ENCODE data around the gene DACH1.

The DACH1 gene

DNA sequence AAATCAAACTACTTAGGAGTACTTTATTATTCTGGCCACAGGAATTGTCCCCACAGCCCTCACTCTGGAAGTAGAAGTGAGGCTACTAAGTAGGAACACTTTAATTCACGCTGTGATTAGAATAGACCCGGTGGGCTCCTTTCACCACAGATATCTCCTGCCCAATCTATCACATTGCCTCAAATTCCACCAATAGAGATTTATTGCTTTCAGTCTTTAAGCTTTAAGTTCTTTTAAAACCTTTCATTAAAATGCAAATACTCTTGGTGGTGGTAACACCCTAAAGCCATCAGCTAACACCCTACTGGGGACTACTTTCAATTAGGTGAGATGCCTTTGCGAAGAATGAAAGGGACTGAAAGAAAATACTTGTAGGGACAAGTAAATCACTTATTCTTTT lies 181.9 kb downstream of the DACH1 start:
- no peak for DNase-seq

DNA sequence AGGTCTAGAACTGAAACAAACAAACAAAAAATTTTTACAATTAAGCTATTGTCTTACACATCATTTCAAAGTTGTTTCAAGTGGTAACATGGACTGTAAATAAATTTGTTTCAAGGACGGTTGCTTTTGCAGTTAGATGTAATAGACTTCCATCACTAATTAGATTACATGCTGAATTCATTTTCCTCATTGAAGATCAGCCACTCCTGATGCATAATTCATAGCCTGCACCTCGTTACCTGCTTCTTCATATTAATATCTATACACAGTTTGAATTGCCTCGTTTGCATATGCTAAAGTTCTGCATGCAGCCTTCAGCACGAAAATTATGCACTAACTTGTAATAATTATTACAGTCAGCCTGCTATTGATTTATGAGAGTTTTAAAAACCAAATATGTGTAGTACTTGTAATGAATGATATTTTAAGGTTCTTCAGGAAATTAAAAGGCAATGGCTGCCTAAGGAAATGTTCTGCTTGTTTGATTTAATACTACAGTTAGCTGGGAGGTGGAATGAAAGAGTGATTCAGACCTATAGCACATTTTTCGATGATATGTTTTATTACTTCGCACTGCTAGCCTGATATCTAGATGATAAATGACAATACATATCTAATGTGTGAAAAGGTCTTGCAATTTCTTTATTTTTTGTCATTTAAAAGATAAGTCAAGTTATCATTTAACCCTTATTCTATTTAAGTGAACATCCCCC lies 184.9 kb downstream of the DACH1 start:
- DNase-seq = no peak

DNA sequence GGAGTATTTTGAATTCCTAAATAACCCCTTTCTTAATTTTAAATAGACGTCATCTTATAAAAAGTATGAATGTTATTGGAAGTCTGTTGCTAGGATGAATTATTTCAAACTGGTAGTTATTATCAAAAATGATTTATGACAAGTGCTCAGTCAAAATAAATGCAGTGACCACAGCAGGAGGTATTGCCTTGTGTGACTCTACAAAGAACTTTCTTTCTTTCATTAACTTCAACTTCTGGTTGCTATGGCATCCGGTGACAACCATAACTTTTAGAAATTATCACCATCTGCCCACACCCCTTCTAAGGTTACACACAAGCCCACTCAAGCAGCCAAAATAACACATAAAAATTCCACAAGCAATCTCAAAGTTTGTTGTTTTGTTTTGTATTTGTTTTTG lies 189.9 kb downstream of the DACH1 start:
- DNase-seq = no peak

DNA sequence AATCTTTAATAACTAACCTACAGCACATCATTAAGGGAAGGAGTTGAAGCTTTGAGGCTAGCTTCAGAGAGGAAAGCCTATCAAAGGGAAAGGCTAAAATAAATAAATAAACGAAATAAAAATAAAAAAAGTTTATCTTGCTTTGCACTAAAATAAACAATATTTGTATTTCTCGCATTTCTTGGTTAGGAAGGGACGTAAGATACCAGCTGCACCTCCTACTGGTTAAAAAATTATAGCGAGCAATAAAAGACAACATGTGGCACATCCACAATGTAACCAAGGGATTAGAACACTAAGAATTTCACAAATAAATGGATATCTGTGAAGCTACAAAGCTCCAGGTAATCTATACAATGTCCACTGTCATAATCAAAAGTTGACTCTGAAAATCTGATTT lies 194.5 kb downstream of the DACH1 start:
- no peak for DNase-seq

DNA sequence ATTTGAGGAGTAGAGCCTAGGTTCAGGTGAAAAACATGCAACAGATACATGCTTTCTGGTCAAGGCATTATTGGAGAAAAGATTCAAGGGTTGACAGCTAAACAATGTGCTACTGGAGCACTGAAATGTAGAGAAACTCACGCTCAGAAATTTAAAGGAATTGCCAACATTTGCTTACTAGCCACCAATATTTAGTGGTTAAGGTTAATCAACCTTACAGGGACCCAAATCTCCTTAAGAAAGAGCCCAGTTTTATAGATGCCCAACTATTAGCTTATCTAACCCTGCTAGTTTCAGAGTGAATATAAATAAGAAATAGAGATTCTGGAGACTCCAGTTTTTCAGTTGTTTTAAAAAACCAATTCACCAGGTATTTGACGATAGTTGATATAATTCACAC lies 203.6 kb downstream of the DACH1 start:
- no peak for DNase-seq

DNA sequence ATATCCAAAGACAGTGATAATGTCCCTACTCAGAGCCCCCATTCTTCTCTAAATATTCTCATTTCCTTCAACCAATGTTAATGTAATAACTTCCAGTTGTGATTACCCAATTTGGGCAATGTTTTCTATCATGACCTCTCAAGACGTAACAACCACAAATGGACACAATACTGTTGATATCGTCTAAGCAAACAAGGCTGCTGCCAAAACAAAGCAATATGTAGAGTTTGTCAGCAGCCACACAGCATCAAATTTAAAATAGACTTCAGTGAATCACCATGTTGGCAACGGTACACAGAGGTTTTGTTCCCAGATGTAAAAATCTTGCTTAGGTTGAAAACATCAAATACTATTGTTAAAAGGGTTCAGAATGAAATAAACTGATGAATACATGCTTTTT lies 205.1 kb downstream of the DACH1 start:
- DNase-seq = no peak

DNA sequence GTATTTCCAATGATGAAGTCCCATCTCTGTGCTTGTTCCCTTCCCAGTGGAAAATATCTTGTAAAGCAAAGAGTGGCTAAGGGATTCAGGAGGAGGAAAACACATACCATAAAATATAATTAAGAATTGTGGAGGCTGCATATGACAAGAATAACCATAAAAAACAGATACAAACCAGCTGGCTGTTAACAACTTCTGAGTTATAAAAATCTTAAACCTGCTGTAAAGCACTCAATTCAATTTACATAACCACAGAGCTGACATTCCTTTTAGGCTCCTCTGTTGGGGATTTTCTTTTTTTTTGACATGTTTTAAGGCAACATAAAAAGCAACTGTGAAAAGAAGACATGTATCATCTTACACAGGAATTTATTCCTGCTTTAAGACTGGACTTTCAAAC lies 207.6 kb downstream of the DACH1 start:
- no peak for DNase-seq

DNA sequence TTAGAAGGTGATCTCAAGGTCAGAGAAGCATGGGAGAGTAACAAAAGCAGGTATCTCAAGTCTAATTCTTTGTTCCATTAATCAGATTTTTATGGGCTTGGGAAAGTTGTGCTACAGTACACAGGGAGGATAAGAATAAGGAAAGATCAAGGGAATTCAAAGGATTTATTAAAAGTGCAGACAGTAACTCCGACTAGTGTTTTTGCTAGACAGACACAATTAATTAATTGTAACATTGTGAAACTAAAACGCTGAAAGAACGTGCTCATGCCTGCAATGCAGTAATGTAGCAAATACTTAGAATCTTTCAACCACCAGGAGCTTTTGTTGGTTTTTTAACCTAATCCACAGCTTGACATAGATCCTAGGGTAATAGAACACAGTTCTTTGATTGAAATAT lies 221.5 kb downstream of the DACH1 start:
- DNase-seq = no peak

DNA sequence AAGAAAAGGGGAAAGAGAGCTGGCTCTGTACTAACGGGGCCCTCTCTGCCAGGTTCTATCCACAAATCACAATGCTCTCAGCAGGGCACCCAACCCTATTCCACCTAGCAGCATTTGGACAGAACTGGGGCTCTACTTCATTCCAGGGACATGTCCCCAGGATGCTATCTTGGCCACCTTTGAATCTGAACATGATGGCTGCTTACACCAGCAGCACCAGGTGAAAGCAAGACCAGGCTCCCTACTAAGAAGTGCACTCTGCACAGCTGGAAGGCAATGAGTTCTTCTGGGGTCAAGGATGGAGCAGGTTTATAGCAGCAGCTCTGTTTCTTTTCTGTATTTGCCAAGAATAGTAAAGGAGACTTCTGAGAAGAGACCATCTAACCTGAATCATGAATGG lies 222.4 kb downstream of the DACH1 start:
- no peak for DNase-seq

DNA sequence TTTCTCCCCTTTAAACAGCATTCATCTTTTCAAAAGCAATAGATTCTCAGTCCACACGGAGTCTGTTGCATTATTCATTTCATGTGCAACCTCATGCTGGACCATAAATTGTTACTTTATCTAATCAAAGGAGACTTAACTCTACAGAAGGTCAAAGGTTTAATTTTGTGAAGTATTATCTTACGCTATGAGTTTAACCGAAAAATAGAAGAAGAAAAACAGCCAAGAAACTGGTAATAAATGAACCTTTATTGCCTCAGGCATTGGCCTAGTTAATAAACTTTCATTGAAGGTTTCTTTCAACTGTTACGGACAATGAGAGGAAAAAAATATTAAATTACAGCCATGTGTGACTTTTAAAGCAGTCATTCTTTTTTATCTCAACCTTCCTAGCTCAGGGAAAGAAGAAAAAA lies 223.6 kb downstream of the DACH1 start:
- no peak for DNase-seq

DNA sequence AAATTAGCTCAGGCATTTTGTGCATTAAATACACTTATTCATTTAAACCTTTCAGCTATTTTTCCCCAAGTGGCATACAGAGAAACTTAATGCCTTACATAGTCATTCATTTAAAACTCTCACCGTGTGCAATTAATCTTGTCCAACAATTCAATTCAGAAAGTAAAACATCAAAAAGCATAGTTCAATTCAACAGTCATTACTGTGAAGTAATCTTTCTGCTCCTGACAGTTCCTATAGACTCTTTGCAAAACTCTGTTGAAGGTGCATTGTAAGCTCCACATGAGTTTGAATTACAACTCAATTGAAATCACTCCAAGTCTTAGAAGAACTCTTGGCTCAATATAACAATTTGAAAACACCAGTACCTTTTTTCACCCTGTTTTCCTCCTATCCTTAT lies 228.3 kb downstream of the DACH1 start:
- DNase-seq = no peak

DNA sequence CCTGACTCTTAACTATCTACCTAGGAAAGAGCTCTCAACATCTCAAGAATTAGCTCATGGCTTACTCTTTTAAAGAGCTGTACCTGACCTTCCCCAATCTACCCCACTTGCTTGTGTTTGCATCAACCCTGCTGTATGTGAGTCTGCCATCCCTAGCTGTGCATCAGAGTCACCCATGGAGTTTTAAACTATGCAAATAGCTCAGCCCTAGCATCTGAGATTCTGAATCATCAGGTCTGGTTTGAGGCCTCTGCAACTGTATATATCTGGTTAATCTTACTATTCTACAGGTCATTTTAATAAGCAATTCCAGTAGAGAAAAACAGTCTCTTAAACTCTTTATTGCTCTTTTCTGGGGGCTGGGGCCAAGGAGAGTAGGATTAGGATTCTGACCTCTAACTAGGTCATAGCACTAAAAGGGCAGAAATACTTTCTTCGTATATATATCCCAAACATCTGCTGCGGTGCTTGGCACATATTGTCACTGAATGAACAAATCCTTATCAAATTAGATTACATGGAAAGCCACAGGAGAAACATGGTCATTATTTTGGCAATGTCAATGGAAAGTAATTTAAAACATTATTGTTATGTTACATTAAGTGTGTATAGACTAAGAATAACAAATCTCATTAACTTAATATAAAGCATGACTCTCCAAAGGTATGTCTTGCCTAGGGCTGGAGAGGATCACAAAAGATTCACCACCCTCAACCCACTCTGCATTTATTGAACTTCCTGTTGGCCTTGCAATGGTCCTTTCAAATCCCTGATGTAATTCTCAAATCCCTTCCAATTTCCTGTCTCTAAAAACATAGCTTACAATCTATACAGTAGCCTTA lies 232.2 kb downstream of the DACH1 start:
- DNase-seq = no peak

DNA sequence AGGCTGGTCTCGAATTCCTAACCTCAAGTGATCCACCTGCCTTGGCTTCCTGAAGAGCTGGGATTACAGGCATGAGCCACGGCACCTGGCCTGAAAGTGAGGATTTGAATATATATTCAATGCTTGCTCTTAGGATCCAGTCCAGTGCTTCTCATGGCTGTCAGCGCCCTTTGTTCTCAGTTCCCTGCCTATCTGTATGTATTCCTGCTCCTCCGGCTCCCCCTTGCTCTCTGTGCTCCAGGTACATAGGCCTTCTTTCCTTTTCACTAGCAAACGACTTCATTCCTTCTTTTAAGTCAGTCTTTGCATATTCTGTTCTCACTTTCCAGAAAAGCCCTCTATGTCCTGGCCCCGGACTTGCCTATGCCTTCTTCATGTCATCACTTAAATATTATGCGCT lies 232.8 kb downstream of the DACH1 start:
- DNase-seq = no peak

DNA sequence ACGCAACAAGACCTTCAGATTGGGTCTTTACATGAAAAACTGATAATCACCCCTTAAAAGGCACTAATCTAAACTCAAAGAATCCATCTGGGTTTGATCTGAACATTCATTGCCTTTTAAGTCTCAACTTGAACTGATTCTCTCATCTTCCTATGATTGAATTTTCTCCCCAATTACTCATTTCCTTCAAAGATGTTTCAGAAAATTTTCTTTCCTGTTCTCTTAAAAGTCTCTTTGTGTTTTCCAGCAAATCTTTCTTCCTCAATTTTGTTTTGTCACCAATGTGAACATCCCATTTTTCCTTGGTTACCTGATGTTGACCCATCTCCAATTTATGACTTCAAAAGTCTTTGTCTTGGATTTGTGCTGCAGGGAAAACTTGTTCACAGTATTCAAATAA lies 234.3 kb downstream of the DACH1 start:
- DNase-seq = no peak

DNA sequence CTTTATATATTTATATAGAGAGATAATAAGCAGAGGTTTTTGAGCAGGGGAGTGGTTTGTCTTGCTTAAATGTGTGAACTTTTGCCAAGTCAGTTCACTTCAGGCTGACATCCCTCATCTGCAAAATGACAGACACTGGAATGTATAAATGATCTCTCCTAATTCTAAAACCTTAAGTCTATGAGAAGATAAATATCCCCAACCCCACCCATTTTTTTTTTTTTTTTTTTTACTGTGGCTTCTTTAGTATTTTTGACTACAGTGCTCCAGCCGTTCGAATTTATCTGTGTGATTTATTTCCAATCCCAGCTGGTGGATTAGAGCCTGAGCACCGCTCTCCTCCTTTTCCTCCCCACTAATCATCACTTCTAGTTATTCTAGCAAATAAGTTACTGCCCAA lies 234.8 kb downstream of the DACH1 start:
- no peak for DNase-seq

DNA sequence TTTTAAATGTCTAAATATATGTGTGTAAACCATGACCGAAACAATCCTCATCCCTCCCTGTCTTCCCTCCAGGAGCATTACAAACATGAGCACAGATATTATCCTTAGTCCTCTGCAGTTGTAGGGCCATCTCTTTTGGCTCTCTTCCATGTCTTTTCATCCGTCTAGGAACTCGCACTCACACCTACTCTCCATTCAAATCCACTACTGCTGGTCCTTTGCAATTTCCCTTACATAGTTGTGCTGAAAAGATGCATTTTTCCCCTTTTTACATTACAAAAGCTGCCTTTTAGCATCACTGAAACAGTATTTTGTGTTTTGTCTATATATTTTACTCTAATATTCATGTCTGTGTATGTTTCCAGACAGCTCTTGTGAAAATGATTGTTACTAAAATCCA lies 237.8 kb downstream of the DACH1 start:
- DNase-seq = no peak

DNA sequence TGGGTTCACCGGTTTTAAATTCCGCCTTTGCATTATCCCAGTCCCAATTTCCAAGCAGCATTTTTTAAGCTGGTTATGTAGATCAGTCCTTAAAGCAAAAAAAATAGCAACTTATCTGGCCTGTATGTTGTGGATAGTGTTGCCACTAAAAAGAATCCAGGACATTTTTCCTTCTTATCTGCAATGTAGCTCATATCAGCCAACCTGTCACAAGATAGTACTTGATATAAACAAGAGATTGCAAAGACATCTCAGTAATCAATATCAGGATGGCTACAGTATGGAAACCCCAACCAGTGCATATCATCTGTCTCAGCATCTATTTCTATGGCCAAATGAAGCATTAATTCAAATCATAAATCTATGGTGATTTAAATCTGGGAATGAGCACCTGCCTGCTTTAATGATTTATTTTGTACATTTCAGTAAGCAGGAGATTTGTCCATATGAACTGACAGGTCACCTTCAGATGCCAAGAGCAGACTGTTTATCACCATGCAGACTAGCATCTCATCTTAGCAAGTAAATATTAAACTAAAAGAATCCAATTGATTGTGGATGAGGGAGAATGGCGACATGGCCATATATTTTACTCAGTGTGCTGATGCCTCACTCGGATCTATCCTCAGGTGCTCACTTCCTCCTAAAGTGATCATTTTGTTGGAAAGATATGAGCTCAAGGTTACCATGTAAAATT lies 240.4 kb downstream of the DACH1 start:
- DNase-seq = no peak

DNA sequence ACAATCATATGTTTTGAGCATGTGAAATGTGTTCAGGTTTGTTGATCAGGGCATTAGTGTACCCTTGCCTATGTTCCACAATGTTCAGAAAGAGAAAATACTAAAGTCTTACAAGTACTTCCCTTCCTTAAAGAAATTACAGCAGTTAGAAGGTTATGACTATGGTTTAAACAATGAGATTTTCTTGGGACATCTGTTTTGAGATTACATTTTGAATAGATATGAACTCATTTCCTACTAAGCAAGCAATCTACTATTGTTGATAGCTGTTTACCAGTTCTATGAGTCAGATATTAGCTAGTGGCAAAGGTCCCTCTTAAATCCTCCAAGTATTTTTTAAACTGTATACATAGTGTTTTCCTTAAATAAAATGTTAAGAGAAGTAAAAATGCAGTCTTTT lies 241.3 kb downstream of the DACH1 start:
- DNase-seq = no peak

DNA sequence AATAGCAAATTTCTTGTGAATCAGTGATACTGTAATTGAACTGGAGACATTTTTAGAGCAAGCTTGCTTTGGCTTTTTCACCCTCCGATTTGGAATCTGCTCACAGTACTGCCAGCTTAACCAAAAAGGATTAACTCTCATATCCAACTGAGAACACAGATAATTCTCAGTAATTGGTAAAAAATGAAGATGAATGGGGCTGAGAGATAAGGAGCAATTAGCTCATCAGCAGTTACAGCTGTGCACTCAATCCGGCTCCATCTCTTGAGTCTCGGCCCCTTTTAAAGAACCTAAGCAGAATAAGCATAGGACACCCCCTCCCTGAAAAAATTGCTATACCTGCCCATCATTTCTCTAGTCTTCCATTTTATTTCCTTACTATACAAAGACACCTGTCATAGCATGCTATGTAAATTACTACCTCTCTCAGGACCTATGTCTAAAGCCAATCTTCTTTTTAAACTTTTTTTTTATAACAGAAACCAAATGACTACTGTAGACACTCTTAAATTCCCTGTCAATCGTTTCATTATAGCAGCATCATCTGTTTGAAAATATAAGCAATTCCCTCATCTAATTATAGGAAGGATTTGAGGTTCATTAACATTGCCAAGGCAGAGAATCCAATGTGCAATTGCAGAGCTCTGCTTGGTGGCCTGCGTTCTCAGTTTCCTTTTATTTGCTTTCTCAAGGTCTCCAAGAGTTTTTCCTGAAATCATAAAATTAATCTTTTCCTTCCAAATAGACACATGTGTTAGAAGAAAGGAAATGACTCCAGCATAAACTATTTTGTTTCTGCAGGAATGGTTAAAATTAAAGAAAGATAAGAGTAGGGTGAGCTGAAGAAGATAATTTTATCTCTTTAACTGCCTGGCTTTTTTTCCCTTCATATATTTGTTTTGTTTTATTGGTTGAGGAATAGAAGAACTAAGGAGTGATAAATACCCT lies 242.1 kb downstream of the DACH1 start:
- no peak for DNase-seq

DNA sequence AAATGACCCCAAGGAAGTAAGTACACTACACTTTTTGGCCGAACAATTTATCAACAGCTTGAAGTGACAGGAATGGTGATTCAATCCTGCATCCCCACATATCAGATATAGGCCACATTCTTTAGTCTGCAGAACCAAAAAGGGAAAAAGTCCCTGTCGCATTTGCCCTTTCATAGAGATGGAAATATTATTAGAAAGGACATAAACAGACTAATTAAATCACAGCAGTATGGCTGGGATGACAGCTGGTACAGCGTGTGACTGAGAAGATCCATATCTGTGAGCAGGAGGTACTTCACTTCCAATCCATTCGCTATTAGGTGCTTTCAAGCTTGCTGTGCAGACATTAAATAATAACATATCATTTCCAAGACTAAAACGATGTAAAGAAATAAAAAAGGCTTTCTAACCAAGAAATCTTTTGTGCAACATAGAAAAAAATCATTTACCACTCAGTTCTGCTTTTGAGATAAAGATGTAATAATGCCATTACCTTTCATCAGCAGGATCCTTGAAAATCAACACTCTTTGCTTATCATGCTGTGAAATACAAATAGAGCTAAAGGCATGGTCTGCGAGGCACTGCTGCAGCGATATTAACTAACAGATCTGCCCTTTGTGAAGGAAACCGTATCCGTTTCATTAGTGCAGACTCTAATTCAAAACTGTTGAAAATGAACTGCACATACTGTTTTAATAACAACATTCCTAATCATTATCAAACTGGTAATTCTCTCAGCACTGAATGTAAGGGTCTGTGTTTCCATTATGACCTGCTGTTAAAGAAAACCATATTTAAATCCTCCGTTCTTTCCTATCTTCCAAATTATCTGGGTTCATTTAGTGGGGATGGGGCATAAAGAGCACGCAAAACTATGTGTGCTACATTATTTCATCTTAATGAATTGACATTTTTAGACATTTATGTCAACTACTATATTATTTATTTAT lies 245.6 kb downstream of the DACH1 start:
- DNase-seq = no peak

DNA sequence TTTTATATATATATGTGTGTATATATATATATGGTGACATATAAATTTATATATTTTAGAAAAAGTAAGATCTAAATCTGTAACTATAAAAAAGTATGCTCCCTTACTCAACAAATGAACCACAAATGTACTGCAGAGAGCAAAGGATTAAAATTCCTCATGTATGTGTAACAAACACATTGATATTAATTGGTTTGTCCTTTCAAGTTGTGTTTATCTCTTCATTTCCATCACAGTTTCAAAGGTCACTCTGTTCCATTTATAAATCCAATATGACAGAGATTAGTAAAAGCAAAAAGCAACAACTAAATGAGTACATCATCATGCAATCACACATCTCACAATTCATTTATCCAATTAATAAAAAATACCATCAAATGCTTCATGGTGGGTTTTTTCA lies 247.9 kb downstream of the DACH1 start:
- DNase-seq = no peak

DNA sequence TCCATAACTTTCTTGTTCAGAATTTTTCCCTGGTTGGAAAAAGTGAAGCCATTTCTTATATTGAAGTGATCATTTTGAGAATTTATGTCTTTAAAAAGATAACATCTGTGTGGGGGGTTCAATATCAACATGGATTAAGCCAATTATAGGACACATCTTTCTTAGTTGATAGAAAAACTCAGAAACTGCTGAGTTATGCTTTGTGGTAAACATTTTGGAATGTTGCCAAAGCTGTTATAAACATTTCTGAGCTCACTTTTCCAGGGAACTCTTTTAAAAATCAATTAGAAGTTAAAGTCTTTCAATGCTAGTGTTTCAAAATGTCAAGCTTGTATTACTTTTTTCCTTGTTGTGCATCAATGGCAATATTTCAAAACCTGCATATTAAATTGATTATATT lies 248.8 kb downstream of the DACH1 start:
- no peak for DNase-seq

Measured in activated CD8-positive, alpha-beta memory T cell treated with anti-CD3 and anti-CD28 coated beads, Interleukin-2, amount 50 U/mL, for 48 hours (primary cell).